HL-60 (cell line): ENCODE data around the gene HTR6.
"Not testable (repeated sequence)": the region's sequence is repeated elsewhere in the genome, so short reads cannot be mapped to it uniquely, and the experiment has no call there.

Source experiments
- DNase-seq, 2 experiments: peaks; one replicate each; pipeline ENCODE4 v3.0.0-alpha.2; 2010 to 2020; ENCODE audit warnings: low read depth in 1 of 2, low spot score in 1 of 2
- H3K27ac ChIP-seq: fragments of 250-450 bp; sonication (Bioruptor Pico); replicated peaks from 2 replicates; pipeline ENCODE4 v1.5.1; 2020; ENCODE audit warnings: mild to moderate bottlenecking, moderate library complexity
- H3K27me3 ChIP-seq: fragments of 250-450 bp; sonication (Bioruptor Pico); 2 replicates; pipeline ENCODE4 v1.5.1; 2021; ENCODE audit warnings: mild to moderate bottlenecking, moderate library complexity; ENCODE audit not compliant: insufficient read depth, poor library complexity, severe bottlenecking
- H3K4me3 ChIP-seq: replicated peaks from 2 replicates; pipeline ENCODE4 v1.5.1; 2011; ENCODE audit warnings: mild to moderate bottlenecking, control low read depth, low read length; ENCODE audit not compliant: insufficient read depth
- GABPA ChIP-seq: IDR thresholded peaks from 2 replicates; pipeline ENCODE4 v1.6.1; 2012; ENCODE audit warnings: low read depth
- POLR2AphosphoS5 ChIP-seq: IDR thresholded peaks from 2 replicates; pipeline ENCODE4 v1.6.1; 2012; ENCODE audit warnings: low read depth
- REST ChIP-seq: IDR thresholded peaks from 2 replicates; pipeline ENCODE4 v1.6.1; 2012; ENCODE audit warnings: low read depth; ENCODE audit not compliant: insufficient replicate concordance
- SPI1 ChIP-seq: IDR thresholded peaks from 2 replicates; pipeline ENCODE4 v1.6.1; 2012; ENCODE audit warnings: low read depth, mild to moderate bottlenecking, borderline replicate concordance
- TF ChIP-seq, protein P1 (sequence below): IDR thresholded peaks from one replicate; pipeline ENCODE4 v1.5.1; 2011; ENCODE audit warnings: low read length, control low read depth, inconsistent platforms; ENCODE audit not compliant: insufficient read depth

HTR6 gene

GRCh38 chr1:19625291-19625937 is 39.3 kb upstream of the HTR6 start:
- DNase-seq = no peak
- no peaks in the 10 kb centered on the region for H3K27me3 ChIP-seq
- no peak for TF ChIP-seq GABPA
- TF ChIP-seq, protein P1, sequence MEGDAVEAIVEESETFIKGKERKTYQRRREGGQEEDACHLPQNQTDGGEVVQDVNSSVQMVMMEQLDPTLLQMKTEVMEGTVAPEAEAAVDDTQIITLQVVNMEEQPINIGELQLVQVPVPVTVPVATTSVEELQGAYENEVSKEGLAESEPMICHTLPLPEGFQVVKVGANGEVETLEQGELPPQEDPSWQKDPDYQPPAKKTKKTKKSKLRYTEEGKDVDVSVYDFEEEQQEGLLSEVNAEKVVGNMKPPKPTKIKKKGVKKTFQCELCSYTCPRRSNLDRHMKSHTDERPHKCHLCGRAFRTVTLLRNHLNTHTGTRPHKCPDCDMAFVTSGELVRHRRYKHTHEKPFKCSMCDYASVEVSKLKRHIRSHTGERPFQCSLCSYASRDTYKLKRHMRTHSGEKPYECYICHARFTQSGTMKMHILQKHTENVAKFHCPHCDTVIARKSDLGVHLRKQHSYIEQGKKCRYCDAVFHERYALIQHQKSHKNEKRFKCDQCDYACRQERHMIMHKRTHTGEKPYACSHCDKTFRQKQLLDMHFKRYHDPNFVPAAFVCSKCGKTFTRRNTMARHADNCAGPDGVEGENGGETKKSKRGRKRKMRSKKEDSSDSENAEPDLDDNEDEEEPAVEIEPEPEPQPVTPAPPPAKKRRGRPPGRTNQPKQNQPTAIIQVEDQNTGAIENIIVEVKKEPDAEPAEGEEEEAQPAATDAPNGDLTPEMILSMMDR = no peak
- TF ChIP-seq SPI1 = no peak
- TF ChIP-seq REST = no peak
- TF ChIP-seq POLR2AphosphoS5 = no peak
- no peak overlapping the region for H3K27ac ChIP-seq
- H3K4me3 ChIP-seq = no peak overlapping the region

DNA sequence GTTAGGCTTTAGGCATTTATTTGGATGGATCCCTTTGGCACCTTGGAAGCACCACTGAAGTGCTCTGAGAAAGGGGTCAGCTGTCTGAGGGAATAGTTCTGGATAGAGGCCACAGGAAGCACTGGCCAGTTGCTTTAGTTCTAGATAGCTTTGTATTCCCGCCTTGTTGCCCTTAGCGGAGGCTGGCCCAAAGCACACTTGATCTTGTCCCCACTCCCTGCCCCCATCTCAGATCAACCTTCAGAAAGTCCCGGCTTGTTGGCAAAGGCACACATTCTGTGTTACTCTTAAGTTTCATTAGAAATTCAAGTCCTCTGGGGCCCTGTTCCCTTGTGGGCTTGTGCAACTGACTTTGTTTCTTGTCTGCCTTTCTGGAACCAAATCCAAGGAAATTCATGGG is 35.8 kb upstream of the HTR6 start:
- Histone ChIP-seq H3K27me3 (no peaks in the 10 kb centered on the region), H3K27ac (no peak overlapping the region), H3K4me3 (no peak overlapping the region)
- DNase-seq = no peak
- TF ChIP-seq POLR2AphosphoS5 = no peak
- no peak for TF ChIP-seq REST
- TF ChIP-seq, protein P1 = no peak
- no peak for TF ChIP-seq SPI1
- TF ChIP-seq GABPA = no peak

- Histone ChIP-seq H3K27ac (no peak overlapping the region), H3K4me3 (no peak overlapping the region), H3K27me3 (no peaks in the 10 kb centered on the region)
- no peak for TF ChIP-seq GABPA
- TF ChIP-seq POLR2AphosphoS5 = no peak
- TF ChIP-seq SPI1 = no peak
- DNase-seq = no peak
Observed at GRCh38 chr1:19629357-19629756, 35.3 kb upstream of the HTR6 start.

DNA sequence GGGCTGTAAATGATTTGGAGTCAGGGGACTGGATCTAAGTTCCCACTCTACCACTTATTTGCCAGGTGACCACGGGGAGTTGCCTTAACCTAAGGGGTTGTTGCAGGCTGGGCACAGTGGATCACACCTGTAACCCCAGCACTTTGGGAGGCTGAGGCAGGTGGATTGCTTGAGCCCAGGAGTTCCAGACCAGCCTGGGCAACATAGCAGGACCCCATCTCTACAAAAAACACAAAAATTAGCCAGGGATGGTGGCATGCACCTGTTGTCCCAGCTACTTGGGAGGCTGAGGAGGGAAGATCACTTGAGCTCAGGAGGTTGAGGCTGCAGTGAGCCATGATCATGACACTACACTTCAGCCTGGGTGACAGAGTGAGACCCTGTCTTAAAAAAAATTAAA is 34.5 kb upstream of the HTR6 start:
- not testable (repeated sequence) for DNase-seq, H3K4me3 ChIP-seq, H3K27me3 ChIP-seq, H3K27ac ChIP-seq

- Histone ChIP-seq H3K27me3 (no peaks in the 10 kb centered on the region), H3K27ac (no peak overlapping the region), H3K4me3 (no peak overlapping the region)
- no peak for TF ChIP-seq POLR2AphosphoS5
- no peak for TF ChIP-seq SPI1
- TF ChIP-seq, protein P1 = no peak
- TF ChIP-seq REST = no peak
- no peak for TF ChIP-seq GABPA
- DNase-seq = no peak
Observed at GRCh38 chr1:19630720-19631395, 33.8 kb upstream of the HTR6 start.
